Measurements from ENCODE around the gene ACSS3.

The ACSS3 gene

GRCh38 chr12:81203671-81204204 lies 125.9 kb downstream of the ACSS3 start:
- no peak for TF ChIP-seq CTCF (IDR thresholded peaks at IDR 0.05; ENCODE audit: extremely low read depth, insufficient read depth, missing control alignments)
- DNase-seq (ENCODE audit: low spot score): no peak
- in situ Hi-C loops (cut with MboI; ENCODE audit: low pct_unique_long_range_greater_than_20kb, low sequenced_read_pairs, unreplicated experiment): no loop called here

- in situ Hi-C loops (cut with MboI; ENCODE audit: low pct_unique_long_range_greater_than_20kb, low sequenced_read_pairs, unreplicated experiment): no loop called here
- DNase-seq (ENCODE audit: low spot score): no peak
- no peak for TF ChIP-seq CTCF (IDR thresholded peaks at IDR 0.05; ENCODE audit: extremely low read depth, insufficient read depth, missing control alignments)
Measured at GRCh38 chr12:81205416-81205815, 127.5 kb downstream of the ACSS3 start.

GRCh38 chr12:81206429-81206828 lies 128.6 kb downstream of the ACSS3 start:
- no peak for TF ChIP-seq CTCF (IDR thresholded peaks at IDR 0.05; ENCODE audit: extremely low read depth, insufficient read depth, missing control alignments)
- in situ Hi-C loops (cut with MboI; ENCODE audit: low pct_unique_long_range_greater_than_20kb, low sequenced_read_pairs, unreplicated experiment): no loop called here
- no peak for DNase-seq (ENCODE audit: low spot score)

- TF ChIP-seq CTCF (IDR thresholded peaks at IDR 0.05; ENCODE audit: extremely low read depth, insufficient read depth, missing control alignments): no peak
- DNase-seq (ENCODE audit: low spot score): no peak
- in situ Hi-C loops (cut with MboI; ENCODE audit: low pct_unique_long_range_greater_than_20kb, low sequenced_read_pairs, unreplicated experiment): no loop called here
Measured at GRCh38 chr12:81207173-81207572, 129.3 kb downstream of the ACSS3 start.

GRCh38 chr12:81207664-81208063 lies 129.8 kb downstream of the ACSS3 start:
- TF ChIP-seq CTCF (IDR thresholded peaks at IDR 0.05; ENCODE audit: extremely low read depth, insufficient read depth, missing control alignments): no peak
- no peak for DNase-seq (ENCODE audit: low spot score)
- in situ Hi-C loops (cut with MboI; ENCODE audit: low pct_unique_long_range_greater_than_20kb, low sequenced_read_pairs, unreplicated experiment): no loop called here

GRCh38 chr12:81208187-81208911 lies 130.5 kb downstream of the ACSS3 start:
- no peak for DNase-seq (ENCODE audit: low spot score)
- in situ Hi-C loops (cut with MboI; ENCODE audit: low pct_unique_long_range_greater_than_20kb, low sequenced_read_pairs, unreplicated experiment): no loop called here
- TF ChIP-seq CTCF (IDR thresholded peaks at IDR 0.05; ENCODE audit: extremely low read depth, insufficient read depth, missing control alignments): no peak

All from GM13977 (cell line).